Measurements from ENCODE around the gene CPT1B.
"Not testable (repeated sequence)": the region's sequence is repeated elsewhere in the genome, so short reads cannot be mapped to it uniquely, and the experiment has no call there.

DNA sequence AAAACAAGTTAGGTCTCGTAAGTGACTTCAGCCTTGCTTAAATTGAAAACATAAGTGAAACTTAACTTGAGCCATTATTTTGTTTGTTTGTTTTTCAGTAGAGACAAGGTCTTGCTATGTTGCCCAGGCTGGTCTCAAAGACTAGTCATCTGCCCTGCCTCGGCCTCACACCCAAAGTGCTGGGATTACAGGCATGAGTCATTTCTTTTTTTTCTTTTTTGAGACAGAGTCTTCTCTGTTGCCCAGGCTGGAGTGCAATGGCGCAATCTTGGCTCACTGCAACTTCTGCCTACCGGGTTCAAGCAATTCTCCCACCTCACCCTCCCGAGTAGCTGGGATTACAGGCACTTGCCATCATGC is 36.6 kb downstream of the CPT1B start:
- TF ChIP-seq SP3 (tag by site-specific recombination; IDR thresholded peaks at IDR 0.05); ZNF777 (tag by site-specific recombination; IDR thresholded peaks at IDR 0.05; ENCODE audit: borderline replicate concordance); ZNF157 (tag by site-specific recombination; IDR thresholded peaks at IDR 0.05): not testable (repeated sequence)
- TF ChIP-seq, protein P1, sequence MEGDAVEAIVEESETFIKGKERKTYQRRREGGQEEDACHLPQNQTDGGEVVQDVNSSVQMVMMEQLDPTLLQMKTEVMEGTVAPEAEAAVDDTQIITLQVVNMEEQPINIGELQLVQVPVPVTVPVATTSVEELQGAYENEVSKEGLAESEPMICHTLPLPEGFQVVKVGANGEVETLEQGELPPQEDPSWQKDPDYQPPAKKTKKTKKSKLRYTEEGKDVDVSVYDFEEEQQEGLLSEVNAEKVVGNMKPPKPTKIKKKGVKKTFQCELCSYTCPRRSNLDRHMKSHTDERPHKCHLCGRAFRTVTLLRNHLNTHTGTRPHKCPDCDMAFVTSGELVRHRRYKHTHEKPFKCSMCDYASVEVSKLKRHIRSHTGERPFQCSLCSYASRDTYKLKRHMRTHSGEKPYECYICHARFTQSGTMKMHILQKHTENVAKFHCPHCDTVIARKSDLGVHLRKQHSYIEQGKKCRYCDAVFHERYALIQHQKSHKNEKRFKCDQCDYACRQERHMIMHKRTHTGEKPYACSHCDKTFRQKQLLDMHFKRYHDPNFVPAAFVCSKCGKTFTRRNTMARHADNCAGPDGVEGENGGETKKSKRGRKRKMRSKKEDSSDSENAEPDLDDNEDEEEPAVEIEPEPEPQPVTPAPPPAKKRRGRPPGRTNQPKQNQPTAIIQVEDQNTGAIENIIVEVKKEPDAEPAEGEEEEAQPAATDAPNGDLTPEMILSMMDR (tag by site-specific recombination; IDR thresholded peaks at IDR 0.05): not testable (repeated sequence)
